Measurements from ENCODE around the gene TCL1A.
"Not testable (repeated sequence)": the region's sequence is repeated elsewhere in the genome, so short reads cannot be mapped to it uniquely, and the experiment has no call there.

The TCL1A gene

DNA sequence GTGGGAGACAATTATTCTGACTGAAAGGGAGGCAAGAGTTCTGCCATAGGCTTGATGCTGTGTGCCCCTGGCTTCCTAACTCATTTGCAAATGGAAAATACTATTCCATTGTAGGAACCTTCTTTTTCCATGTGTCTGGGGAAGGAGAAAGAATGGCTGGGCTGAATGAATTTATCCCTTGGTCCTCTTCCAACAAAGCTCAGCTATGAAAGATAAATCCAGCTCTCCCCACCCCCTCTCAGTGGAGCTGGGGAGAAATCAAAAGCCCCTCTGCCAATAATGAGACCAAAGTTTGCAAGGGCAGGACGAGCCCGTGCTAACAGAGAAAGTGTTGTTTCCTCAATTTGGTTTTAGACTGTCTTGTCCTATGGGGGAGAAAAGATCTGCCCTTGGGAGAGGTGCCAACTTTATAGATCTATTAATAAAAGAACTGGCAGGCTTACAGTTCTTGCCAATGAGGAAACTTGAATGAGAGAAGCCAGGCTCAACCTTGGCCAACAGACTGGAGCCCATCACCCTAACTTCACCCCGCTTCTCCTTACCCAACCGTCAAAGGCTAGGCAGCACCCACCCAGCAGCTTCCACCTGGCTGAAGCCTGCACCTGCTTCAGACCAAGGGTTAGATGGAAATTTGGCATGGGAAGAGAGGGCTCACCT lies 36.6 kb downstream of the TCL1A start:
- DNase-seq (ENCODE audit: low read depth in 2 of 2) = no peak

DNA sequence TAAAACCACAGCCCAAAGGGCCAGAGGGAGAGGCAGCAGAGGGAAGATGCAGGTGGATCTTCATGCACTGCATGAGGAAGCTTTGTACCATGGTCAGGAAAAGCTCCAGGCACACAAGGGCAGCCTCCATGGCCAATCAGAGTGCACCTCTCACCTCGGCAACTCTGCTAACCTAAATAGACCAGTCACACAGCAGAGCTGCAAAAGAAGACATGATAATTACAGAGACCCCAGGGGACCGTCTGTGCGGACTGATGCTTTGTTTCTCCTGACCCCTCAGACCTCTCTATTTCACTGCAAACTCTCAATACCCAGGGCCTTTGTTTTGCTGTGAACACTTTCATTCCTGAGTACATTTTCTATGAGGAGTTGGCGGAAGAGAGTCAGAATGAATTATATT lies 38.4 kb downstream of the TCL1A start:
- no peak for DNase-seq (ENCODE audit: low read depth in 2 of 2)

DNA sequence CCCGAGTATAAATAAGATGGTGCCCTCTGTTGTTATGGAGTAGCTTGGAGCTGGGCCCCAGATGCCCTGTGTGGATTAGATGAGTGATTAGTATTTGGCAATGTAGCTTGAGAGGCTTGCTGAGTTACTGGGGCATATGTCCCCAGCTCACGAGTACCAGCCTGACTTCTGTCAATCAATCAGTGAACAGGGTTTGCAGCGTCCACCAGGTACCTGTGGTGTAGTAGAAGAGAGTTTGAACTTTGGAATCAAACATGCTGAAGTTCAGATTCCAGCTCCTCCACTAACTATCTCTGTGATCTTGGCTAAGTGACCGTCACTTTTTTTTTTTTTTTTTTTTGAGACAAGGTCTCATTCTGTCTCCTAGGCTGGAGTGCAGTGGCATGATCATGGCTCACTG lies 39.3 kb downstream of the TCL1A start:
- DNase-seq (ENCODE audit: low read depth in 2 of 2) = no peak

DNA sequence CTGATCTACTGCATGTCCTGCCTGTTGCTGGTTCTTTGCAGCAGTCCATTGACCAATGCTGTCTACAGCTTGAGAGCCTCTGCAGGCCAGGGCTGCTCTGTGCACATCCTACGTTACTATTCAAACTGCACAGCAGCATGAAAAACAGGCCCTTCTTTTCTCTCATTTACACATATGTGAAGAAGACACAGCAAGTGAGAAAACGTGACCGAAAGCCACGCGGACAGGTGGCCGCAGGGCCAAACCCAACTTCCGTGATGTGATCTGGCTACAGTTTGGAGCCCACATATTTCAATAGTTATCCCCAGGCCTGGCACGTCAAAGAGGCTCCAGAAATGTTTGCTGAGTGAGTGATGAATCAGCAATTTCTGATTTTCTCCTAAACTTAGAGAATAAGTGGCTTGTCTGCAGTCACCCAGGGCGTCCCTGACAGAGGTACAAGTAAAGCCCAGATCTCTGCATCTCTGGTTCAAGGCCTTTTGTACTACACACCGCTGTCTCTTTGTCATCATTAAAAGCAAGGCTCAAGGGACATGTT lies 45.6 kb downstream of the TCL1A start:
- no peak for DNase-seq (ENCODE audit: low read depth in 2 of 2)

DNA sequence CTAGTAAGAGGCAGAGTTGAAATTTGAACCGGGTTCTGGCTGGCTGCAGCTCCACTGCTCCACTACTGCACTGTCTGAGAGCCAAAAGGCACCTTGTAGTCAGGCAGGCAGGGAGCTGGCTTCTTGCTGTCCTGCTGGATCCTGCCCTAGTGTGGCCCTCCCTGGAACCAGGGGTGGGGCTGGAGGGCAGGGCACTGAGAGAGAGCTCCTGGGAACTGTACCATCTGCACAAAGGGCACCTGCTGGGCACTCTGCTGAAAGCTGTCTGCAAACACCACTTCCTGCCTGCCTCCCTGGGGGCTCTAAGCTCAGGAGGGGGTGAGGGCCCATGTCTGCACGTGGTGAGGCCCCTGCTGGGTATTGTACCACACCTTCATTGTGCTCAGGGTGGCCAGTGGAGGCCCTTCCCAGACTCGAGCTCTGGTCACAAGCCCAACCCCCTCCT lies 46.7 kb downstream of the TCL1A start:
- DNase-seq (ENCODE audit: low read depth in 2 of 2) = no peak

DNA sequence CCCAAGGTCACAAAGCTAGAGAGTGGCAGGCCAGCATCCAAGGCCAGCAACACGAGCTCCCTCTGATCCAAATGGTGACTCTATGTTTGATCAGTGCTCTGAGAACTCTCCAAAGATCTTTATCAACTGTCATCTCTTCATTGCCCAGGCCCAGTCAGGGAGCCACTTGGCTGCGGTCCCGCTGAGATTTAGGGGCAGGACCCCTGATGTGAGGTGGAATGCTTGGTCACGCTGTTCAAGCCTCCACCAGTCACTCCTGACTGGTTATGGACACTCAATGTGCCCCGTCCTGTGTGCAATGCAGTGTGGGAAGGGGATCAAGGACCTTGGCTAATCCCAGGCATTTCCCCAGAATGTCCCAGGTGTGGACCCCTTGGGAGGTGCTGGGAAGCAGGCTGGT lies 47.5 kb downstream of the TCL1A start:
- DNase-seq (ENCODE audit: low read depth in 2 of 2) = no peak

DNA sequence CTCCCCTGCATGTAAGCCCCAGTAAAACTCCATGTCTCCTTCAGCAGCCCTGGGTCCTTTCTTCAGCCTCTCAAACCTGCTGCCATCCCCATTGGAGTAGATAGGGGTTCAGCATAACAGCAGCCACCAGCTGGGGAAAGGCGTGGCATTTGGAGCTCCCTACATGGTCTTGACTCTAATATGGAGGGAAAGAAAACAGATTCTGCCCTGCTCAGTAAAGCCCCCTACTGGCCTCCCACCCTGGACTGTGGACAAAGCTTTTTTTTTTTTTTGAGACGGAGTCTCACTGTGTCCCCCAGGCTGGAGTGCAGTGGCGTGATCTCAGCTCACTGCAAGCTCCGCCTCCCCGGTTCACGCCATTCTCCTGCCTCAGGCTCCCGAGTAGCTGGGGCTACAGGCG lies 48.4 kb downstream of the TCL1A start:
- DNase-seq (ENCODE audit: low read depth in 2 of 2) = not testable (repeated sequence)

DNA sequence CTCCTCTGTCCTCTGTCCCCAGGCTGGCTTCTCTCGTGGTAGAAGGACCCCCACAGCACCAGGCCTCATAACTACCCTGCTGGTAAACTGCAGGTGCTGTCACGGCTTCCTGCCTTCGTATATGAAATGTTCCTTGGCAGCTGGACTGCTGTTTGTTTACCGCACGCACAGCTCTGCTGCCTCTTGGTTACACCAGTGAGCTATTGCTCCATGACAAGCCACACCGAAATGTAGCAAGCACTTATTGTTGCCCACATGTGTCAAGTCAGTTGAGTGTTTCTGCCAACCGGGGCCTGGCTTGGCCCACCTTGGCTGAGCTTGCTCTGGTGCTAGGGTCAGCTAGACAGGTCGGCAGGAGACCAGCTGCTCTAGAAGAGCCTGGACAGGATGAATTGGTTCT lies 49.4 kb downstream of the TCL1A start:
- no peak for DNase-seq (ENCODE audit: low read depth in 2 of 2)

DNA sequence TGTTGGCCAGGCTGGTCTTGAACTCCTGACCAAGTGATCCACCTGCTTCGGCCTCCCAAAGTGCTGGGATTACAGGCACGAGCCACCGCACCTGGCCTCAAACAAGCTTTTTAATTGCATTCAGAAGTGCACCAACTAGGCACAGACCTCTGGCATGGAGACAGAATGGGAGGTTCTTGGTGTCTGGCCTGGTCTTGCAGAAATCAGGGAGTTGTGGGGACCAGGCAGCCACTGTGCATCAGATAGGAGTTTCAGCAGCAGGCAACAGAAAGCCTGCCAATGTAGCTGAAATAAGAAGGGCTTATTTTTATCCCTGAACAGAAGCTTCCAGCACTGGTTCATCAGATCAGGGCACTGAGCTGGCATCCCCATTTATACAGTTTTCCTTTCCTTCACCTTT lies 49.9 kb downstream of the TCL1A start:
- no peak for DNase-seq (ENCODE audit: low read depth in 2 of 2)

DNA sequence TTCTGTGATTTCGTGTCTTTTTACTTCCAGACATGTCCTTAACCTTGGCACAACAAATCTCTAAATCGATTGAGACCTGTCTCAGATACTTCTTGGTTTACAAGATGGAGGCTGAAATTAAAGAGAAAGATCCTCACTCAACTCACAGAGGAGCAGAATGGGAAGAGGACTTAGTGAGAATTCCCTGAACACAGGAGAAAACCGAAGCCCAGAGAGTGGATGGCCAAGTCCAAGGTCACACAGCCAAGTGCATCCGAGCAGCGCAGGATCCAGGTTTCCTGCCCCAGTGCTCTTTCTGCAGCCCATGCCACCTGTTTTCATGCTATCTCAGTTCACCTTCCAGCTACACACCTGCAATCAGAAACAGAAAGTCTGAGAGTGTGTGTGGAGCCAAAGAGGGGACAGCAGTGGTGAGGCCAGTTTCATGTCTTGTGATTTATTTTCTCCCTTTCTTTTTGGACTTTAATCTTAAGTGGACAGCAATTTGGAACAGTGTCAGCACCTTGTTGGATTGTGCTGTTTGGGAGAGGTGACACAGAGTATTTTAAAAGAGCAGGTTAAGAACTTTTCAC lies 50.6 kb downstream of the TCL1A start:
- DNase-seq (ENCODE audit: low read depth in 2 of 2) = no peak

DNA sequence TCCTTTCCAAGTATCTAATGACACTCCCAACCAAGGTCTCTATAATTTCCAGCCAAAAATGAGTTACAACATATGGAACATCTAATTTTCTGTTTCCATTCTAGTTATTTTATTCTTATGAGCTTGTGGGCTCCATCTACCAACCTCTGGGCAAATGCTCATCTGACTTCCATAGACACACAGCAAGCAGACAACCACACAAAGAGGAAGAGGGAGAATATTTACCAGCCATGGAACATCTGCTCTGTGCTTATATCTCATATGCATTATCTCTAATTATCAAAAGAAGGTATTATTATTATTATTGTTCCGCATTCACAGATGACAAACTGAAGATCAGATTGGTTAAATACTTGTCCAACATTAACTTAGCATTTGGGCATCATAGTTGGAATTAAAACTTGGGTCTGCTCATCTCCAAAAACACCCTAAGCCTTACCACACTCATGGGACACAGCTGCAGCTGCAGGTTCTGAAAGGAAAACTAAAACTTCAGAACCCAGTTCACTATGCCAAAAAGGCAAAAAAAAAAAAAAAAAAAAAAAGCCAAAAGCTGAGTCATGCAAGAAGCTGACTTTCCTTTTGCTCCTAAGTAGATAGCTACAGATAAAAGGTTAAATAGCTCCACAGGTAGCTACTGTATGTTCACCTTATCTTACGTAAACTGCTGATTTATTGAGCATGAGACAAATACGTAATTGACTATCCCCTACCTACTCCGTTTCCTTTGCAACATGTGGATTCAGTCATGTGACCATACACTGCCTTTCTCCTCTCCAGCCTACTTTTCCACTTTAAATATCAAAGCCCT lies 51.3 kb downstream of the TCL1A start:
- no peak for DNase-seq (ENCODE audit: low read depth in 2 of 2)

DNA sequence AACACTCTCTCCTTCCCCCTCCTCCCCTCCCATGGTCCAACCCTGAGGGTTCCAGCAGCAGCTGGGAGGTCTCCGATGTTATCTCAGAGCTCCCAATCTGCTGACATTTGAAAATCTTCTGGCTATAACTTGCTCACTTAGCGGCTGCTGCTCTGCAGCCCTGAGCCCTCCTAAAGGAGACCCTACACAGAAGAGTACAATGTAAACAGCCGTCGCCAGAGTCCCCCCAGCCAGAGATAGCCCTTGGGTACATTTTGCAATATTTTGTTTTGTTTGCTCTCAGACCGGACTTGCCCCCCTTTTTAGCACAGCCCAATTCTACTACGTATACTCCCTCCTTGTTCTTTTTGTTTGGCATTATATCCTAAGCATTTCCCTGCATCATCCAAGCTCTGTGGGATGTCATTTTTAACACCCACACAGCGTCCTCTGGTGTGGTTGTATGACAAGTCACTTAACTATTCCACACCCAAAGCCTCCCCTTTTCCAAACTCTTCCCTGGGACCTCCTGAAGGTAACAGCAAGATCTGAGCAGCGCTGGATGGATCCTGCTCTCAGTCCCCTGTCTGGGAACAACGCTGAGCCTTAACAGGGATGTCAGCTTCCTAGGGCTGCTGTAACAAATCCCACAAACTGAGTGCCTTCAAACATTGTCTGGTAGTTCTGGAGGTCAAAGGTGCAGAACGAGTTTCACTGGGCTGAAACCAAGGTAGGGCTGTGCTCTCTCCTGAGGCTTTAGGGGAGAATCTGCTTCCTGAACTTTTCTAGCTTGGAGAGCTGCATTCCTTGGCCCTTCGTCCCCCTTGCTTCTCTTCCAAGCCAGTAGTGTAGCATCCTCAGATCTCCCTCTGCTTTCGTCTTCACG lies 53.0 kb downstream of the TCL1A start:
- no peak for DNase-seq (ENCODE audit: low read depth in 2 of 2)

DNA sequence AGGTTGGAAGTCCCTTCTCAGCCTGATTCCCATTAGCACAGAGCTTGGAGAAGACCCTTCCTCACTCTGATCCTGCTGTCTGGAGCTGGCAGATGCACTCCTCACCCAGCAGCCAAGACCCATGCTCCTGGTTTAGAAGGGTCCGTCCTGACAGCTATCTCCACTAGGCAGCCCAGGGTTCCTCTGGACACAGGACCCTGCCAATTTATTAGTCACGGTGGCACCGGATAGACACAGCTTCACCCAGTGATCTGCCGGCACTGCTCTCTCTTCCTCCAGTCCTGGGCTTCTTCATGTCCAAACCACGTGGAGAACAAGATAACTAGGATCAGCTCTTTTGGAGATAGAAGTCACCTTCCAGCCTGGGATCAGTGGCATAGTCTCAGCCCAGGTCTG lies 53.9 kb downstream of the TCL1A start:
- DNase-seq (ENCODE audit: low read depth in 2 of 2) = no peak
